HepG2 (cell line): Measurements from ENCODE around the gene HLF. TPM values are rescaled to one million over a fixed set of nuclear protein-coding genes. Genes with fewer than 3 reads are reported as not detected.

ENCODE experiments used
- ATF7-NPFF ChIP-seq: sonication (generic); formaldehyde crosslinking; IDR thresholded peaks from 2 replicates; pipeline ENCODE4 v1.8.1; 2023; ENCODE audit warnings: mild to moderate bottlenecking, low read depth, missing genetic modification reagents, moderate library complexity
- ATRX ChIP-seq: sonication (generic); formaldehyde crosslinking; IDR thresholded peaks from 2 replicates; pipeline ENCODE4 v1.4.0; 2020; ENCODE audit warnings: missing genetic modification reagents, borderline replicate concordance
- ETV6 ChIP-seq: sonication (generic); formaldehyde crosslinking; conservative IDR thresholded peaks from 2 replicates; pipeline ENCODE4 v1.4.0; 2020; ENCODE audit warnings: missing genetic modification reagents
- FOXP1 ChIP-seq, 2 experiments: fragments of 450-650 bp in 1 of 2; IDR thresholded peaks; 2 replicates each; pipeline ENCODE4 v1.6.1; 2017 to 2018; ENCODE audit warnings: antibody characterized with exemption in 1 of 2
- KLF12 ChIP-seq: sonication (generic); formaldehyde crosslinking; IDR thresholded peaks from 2 replicates; pipeline ENCODE4 v1.4.0; 2020; ENCODE audit warnings: missing genetic modification reagents, borderline replicate concordance
- MIXL1 ChIP-seq: IDR thresholded peaks from 2 replicates; pipeline ENCODE4 v1.6.1; 2016
- RARA ChIP-seq: IDR thresholded peaks from 2 replicates; pipeline ENCODE4 v1.6.1; 2016; ENCODE audit warnings: missing genetic modification reagents, missing compliant biosample characterization
- SKI ChIP-seq: fragments of 450-650 bp; IDR thresholded peaks from one replicate; pipeline ENCODE4 v1.6.1; 2018; ENCODE audit warnings: mild to moderate bottlenecking; ENCODE audit not compliant: partially characterized antibody
- SRSF1 ChIP-seq: fragments of 200-400 bp; formaldehyde crosslinking; optimal IDR thresholded peaks from 2 replicates; pipeline ENCODE3; 2017; ENCODE audit warnings: mild to moderate bottlenecking, low read depth, low read length, moderate library complexity
- THYN1 ChIP-seq: sonication (generic); formaldehyde crosslinking; IDR thresholded peaks from 2 replicates; pipeline ENCODE4 v1.8.1; 2023; ENCODE audit warnings: low read depth, mild to moderate bottlenecking, moderate library complexity, missing genetic modification reagents, borderline replicate concordance
- TMF1 ChIP-seq: sonication (generic); formaldehyde crosslinking; IDR thresholded peaks from 2 replicates; pipeline ENCODE4 v1.8.1; 2022; ENCODE audit warnings: low read depth, missing genetic modification reagents
- ZBTB44 ChIP-seq: sonication (generic); formaldehyde crosslinking; IDR thresholded peaks from 2 replicates; pipeline ENCODE4 v1.4.0; 2020; ENCODE audit warnings: missing genetic modification reagents
- ZEB1 ChIP-seq: IDR thresholded peaks from 2 replicates; pipeline ENCODE4 v1.6.1; 2012; ENCODE audit warnings: mild to moderate bottlenecking, low read depth, inconsistent platforms; ENCODE audit not compliant: insufficient replicate concordance
- ZMYM2 ChIP-seq: sonication (generic); formaldehyde crosslinking; IDR thresholded peaks from 2 replicates; pipeline ENCODE4 v1.8.0; 2022; ENCODE audit warnings: mild to moderate bottlenecking, missing genetic modification reagents
- ZNF33B ChIP-seq: sonication (generic); formaldehyde crosslinking; IDR thresholded peaks from 2 replicates; pipeline ENCODE4 v1.5.1; 2020; ENCODE audit warnings: mild to moderate bottlenecking, missing genetic modification reagents
- ZNF350 ChIP-seq: sonication (generic); formaldehyde crosslinking; IDR thresholded peaks from 2 replicates; pipeline ENCODE4 v1.4.0; 2020; ENCODE audit warnings: mild to moderate bottlenecking, low read depth, missing genetic modification reagents, borderline replicate concordance
- ZNF552 ChIP-seq: sonication (generic); formaldehyde crosslinking; IDR thresholded peaks from 2 replicates; pipeline ENCODE4 v1.9.0; 2022; ENCODE audit warnings: missing genetic modification reagents, mild to moderate bottlenecking, borderline replicate concordance
- ZNF660 ChIP-seq: sonication (generic); formaldehyde crosslinking; IDR thresholded peaks from 2 replicates; pipeline ENCODE4 v1.5.1; 2020; ENCODE audit warnings: mild to moderate bottlenecking, low read depth, missing genetic modification reagents, borderline replicate concordance
- ZNF670 ChIP-seq: sonication (generic); formaldehyde crosslinking; IDR thresholded peaks from 2 replicates; pipeline ENCODE4 v1.8.0; 2022; ENCODE audit warnings: mild to moderate bottlenecking, missing genetic modification reagents, borderline replicate concordance
- ZNF772 ChIP-seq: sonication (generic); formaldehyde crosslinking; IDR thresholded peaks from 2 replicates; pipeline ENCODE4 v1.5.0; 2020; ENCODE audit warnings: mild to moderate bottlenecking, missing genetic modification reagents
- ZNF777 ChIP-seq: sonication (generic); formaldehyde crosslinking; IDR thresholded peaks from 2 replicates; pipeline ENCODE4 v1.4.0; 2020; ENCODE audit warnings: missing genetic modification reagents
- polyA plus RNA-seq, 8 experiments: library from polyadenylated mRNA; depleted of rRNA in 3 of 8; stranded (reverse) in 7 of 8; unstranded in 1 of 8; fragments of >200 nt; fragmentation: Illumina TruSeq in 4 of 8; extraction: Trizol in 4 of 8; gene quantifications; 2 replicates each; pipeline versions ENCODE4 v1.2.1 to v1.2.3, GENCODE V29; 2011 to 2016; ENCODE audit warnings: low read depth in 4 of 8, missing spikeins in 1 of 8, mixed read lengths in 1 of 8; ENCODE audit not compliant: insufficient read depth in 1 of 8
- total RNA-seq, 5 experiments: library from RNA; depleted of rRNA; stranded (reverse); fragments of >200 nt; fragmentation: Illumina TruSeq; extraction: Trizol; gene quantifications; 2 replicates each; pipeline ENCODE4 v1.2.3, GENCODE V29; 2016; ENCODE audit warnings: low read depth in 1 of 5
- TF ChIP-seq, protein P1 (sequence below): sonication (generic); formaldehyde crosslinking; IDR thresholded peaks from 2 replicates; pipeline ENCODE4 v1.5.0; 2020; ENCODE audit warnings: missing genetic modification reagents
- TF ChIP-seq, protein P2 (sequence below): sonication (generic); formaldehyde crosslinking; IDR thresholded peaks from 2 replicates; pipeline ENCODE4 v1.4.0; 2020; ENCODE audit warnings: missing genetic modification reagents, borderline replicate concordance
- TF ChIP-seq, protein P3 (sequence below): sonication (generic); formaldehyde crosslinking; IDR thresholded peaks from 2 replicates; pipeline ENCODE4 v1.9.0; 2021; ENCODE audit warnings: missing genetic modification reagents, borderline replicate concordance

The HLF gene
- total and polyA plus RNA-seq, 2 of the 13 experiments (the other 11 are each of a cell fraction or from before 2014, with no cell fraction given), result 202 to 346 TPM

- TF ChIP-seq, protein P1, sequence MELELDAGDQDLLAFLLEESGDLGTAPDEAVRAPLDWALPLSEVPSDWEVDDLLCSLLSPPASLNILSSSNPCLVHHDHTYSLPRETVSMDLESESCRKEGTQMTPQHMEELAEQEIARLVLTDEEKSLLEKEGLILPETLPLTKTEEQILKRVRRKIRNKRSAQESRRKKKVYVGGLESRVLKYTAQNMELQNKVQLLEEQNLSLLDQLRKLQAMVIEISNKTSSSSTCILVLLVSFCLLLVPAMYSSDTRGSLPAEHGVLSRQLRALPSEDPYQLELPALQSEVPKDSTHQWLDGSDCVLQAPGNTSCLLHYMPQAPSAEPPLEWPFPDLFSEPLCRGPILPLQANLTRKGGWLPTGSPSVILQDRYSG (CRISPR knock-in tag), result 0 out of 2 replicates have a peak, but pooled peaks have one; percentile 24
- TF ChIP-seq KLF12 (CRISPR knock-in tag) (0 out of 2 replicates have a peak, but pooled peaks have one; percentile 34), ZNF33B (CRISPR knock-in tag) (no peak), MIXL1 (CRISPR knock-in tag) (no peak), FOXP1 (IDR thresholded peaks at IDR 0.05) (no peak), FOXP1 (CRISPR knock-in tag; IDR thresholded peaks at IDR 0.05) (no peak), ZNF772 (no peak), TMF1 (CRISPR knock-in tag) (no peak), SRSF1 (no peak), ZBTB44 (CRISPR knock-in tag) (no peak), ZNF777 (CRISPR knock-in tag) (no peak), ZNF552 (CRISPR knock-in tag) (no peak), SKI (no peak), THYN1 (CRISPR knock-in tag) (no peak), ZNF350 (no peak), RARA (CRISPR knock-in tag) (no peak), ATF7-NPFF (CRISPR knock-in tag) (no peak), ZEB1 (no peak), ZNF670 (CRISPR knock-in tag) (0 out of 2 replicates have a peak, but pooled peaks have one; percentile 19), ETV6 (CRISPR knock-in tag) (no peak), ATRX (no peak), ZMYM2 (CRISPR knock-in tag) (no peak), ZNF660 (CRISPR knock-in tag) (no peak)
- TF ChIP-seq, protein P2, sequence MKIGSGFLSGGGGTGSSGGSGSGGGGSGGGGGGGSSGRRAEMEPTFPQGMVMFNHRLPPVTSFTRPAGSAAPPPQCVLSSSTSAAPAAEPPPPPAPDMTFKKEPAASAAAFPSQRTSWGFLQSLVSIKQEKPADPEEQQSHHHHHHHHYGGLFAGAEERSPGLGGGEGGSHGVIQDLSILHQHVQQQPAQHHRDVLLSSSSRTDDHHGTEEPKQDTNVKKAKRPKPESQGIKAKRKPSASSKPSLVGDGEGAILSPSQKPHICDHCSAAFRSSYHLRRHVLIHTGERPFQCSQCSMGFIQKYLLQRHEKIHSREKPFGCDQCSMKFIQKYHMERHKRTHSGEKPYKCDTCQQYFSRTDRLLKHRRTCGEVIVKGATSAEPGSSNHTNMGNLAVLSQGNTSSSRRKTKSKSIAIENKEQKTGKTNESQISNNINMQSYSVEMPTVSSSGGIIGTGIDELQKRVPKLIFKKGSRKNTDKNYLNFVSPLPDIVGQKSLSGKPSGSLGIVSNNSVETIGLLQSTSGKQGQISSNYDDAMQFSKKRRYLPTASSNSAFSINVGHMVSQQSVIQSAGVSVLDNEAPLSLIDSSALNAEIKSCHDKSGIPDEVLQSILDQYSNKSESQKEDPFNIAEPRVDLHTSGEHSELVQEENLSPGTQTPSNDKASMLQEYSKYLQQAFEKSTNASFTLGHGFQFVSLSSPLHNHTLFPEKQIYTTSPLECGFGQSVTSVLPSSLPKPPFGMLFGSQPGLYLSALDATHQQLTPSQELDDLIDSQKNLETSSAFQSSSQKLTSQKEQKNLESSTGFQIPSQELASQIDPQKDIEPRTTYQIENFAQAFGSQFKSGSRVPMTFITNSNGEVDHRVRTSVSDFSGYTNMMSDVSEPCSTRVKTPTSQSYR (CRISPR knock-in tag), result no peak
- TF ChIP-seq, protein P3, sequence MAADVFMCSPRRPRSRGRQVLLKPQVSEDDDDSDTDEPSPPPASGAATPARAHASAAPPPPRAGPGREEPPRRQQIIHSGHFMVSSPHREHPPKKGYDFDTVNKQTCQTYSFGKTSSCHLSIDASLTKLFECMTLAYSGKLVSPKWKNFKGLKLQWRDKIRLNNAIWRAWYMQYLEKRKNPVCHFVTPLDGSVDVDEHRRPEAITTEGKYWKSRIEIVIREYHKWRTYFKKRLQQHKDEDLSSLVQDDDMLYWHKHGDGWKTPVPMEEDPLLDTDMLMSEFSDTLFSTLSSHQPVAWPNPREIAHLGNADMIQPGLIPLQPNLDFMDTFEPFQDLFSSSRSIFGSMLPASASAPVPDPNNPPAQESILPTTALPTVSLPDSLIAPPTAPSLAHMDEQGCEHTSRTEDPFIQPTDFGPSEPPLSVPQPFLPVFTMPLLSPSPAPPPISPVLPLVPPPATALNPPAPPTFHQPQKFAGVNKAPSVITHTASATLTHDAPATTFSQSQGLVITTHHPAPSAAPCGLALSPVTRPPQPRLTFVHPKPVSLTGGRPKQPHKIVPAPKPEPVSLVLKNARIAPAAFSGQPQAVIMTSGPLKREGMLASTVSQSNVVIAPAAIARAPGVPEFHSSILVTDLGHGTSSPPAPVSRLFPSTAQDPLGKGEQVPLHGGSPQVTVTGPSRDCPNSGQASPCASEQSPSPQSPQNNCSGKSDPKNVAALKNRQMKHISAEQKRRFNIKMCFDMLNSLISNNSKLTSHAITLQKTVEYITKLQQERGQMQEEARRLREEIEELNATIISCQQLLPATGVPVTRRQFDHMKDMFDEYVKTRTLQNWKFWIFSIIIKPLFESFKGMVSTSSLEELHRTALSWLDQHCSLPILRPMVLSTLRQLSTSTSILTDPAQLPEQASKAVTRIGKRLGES (CRISPR knock-in tag), result peak; percentile 8; the same call in 1 of the 2 replicates
These were observed 18.0 kb downstream of the HLF start (continued) for GRCh38 chr17:55282741-55283140.
